IMR-90 (cell line): ENCODE results near the gene ZSCAN12. TPM values are rescaled to one million over a fixed set of nuclear protein-coding genes. Genes with fewer than 3 reads are reported as not detected.

ENCODE experiments used
- ATAC-seq: fragments of 200-7000 bp; cut with Tn5 transposase; 2 replicates; pipeline ENCODE4 v1.9.1; 2020; ENCODE audit warnings: low read depth, mild to moderate bottlenecking, moderate library complexity
- BruUV-seq: library from RNA; stranded (reverse); fragments of 400-500 nt; replicated peaks from 2 replicates; lab custom pipeline; 2021; lab: Mats Ljungman, UMichigan
- CTCF ChIA-PET: fragments of 300-600 bp; formaldehyde crosslinking; extraction: SDS; loops from one replicate; lab custom pipeline; 2021; ENCODE audit warnings: antibody characterized with exemption; lab: Yijun Ruan, JAX
- POLR2A ChIA-PET: fragments of 300-600 bp; sonication (Branson Sonifier 250); formaldehyde crosslinking; loops from one replicate; lab custom pipeline; 2022; ENCODE audit warnings: antibody characterized with exemption; ENCODE audit not compliant: unreplicated experiment; lab: Charles Lee
- DNase-seq: peaks from one replicate; pipeline ENCODE4 v3.0.0; 2013
- H2AFZ ChIP-seq: replicated peaks from 2 replicates; pipeline ENCODE3; 2013; ENCODE audit warnings: low read length, mild to moderate bottlenecking; ENCODE audit not compliant: poor library complexity
- H2AK5ac ChIP-seq: 2 replicates; pipeline ENCODE4 v1.6.1; 2013; ENCODE audit warnings: low read depth, low read length, inconsistent platforms
- H2AK9ac ChIP-seq: replicated peaks from 2 replicates; pipeline ENCODE3; 2013; ENCODE audit warnings: mild to moderate bottlenecking, low read depth, low read length, moderate library complexity; ENCODE audit not compliant: poor library complexity
- H2BK120ac ChIP-seq: 2 replicates; pipeline ENCODE4 v1.6.1; 2013; ENCODE audit warnings: low read depth, low read length, inconsistent platforms
- H2BK15ac ChIP-seq: 3 replicates; pipeline ENCODE4 v1.6.1; 2013; ENCODE audit warnings: low read depth, low read length, inconsistent platforms
- H2BK20ac ChIP-seq: 2 replicates; pipeline ENCODE4 v1.6.1; 2013; ENCODE audit warnings: low read depth, mild to moderate bottlenecking, inconsistent platforms, low read length, moderate library complexity
- H2BK5ac ChIP-seq: 2 replicates; pipeline ENCODE4 v1.6.1; 2013; ENCODE audit warnings: mild to moderate bottlenecking, low read depth, low read length, inconsistent platforms; ENCODE audit not compliant: poor library complexity, severe bottlenecking
- H3K14ac ChIP-seq: replicated peaks from 2 replicates; pipeline ENCODE4 v1.6.1; 2013; ENCODE audit warnings: low read depth, low read length, inconsistent platforms
- H3K18ac ChIP-seq: 2 replicates; pipeline ENCODE4 v1.6.1; 2013; ENCODE audit warnings: low read depth, low read length, control low read depth
- H3K23ac ChIP-seq: 2 replicates; pipeline ENCODE4 v1.6.1; 2013; ENCODE audit warnings: low read depth, low read length, inconsistent platforms
- H3K27ac ChIP-seq: 2 replicates; pipeline ENCODE4 v1.5.1; 2013; ENCODE audit warnings: mild to moderate bottlenecking, control low read depth, low read length; ENCODE audit not compliant: insufficient read depth
- H3K27me3 ChIP-seq: 2 replicates; pipeline ENCODE4 v1.6.1; 2013; ENCODE audit warnings: low read length; ENCODE audit not compliant: control insufficient read depth, insufficient read depth
- H3K36me3 ChIP-seq: 2 replicates; pipeline ENCODE4 v1.6.1; 2013; ENCODE audit warnings: low read length, mixed read lengths; ENCODE audit not compliant: control insufficient read depth, insufficient read depth
- H3K4ac ChIP-seq: 2 replicates; pipeline ENCODE4 v1.6.1; 2013; ENCODE audit warnings: low read depth, low read length, inconsistent platforms
- H3K4me1 ChIP-seq: 2 replicates; pipeline ENCODE4 v1.6.1; 2013; ENCODE audit warnings: low read length, mixed read lengths; ENCODE audit not compliant: control insufficient read depth, insufficient read depth
- H3K4me2 ChIP-seq: 2 replicates; pipeline ENCODE4 v1.6.1; 2013; ENCODE audit warnings: low read depth, mild to moderate bottlenecking, control low read depth, low read length, moderate library complexity
- H3K4me3 ChIP-seq: 2 replicates; pipeline ENCODE4 v1.5.1; 2013; ENCODE audit warnings: low read depth, mild to moderate bottlenecking, control low read depth, low read length, moderate library complexity; ENCODE audit not compliant: insufficient read depth
- H3K56ac ChIP-seq: 2 replicates; pipeline ENCODE4 v1.6.1; 2013; ENCODE audit warnings: low read length, inconsistent platforms; ENCODE audit not compliant: insufficient read depth; ENCODE audit errors: extremely low read depth
- H3K79me1 ChIP-seq, 2 experiments: 2 replicates each; pipeline ENCODE4 v1.6.1; 2013; ENCODE audit warnings: low read length in 2 of 2, inconsistent platforms in 1 of 2, low read depth in 1 of 2
- H3K9ac ChIP-seq: 2 replicates; pipeline ENCODE4 v1.6.1; 2013; ENCODE audit warnings: low read depth, low read length, control low read depth
- H3K9me1 ChIP-seq: 2 replicates; pipeline ENCODE4 v1.6.1; 2013; ENCODE audit warnings: low read length, inconsistent platforms; ENCODE audit not compliant: insufficient read depth
- H3K9me3 ChIP-seq: 2 replicates; pipeline ENCODE4 v1.6.1; 2013; ENCODE audit warnings: low read length; ENCODE audit not compliant: control insufficient read depth, insufficient read depth
- H4K20me1 ChIP-seq: 2 replicates; pipeline ENCODE4 v1.6.1; 2013; ENCODE audit warnings: low read length, inconsistent platforms; ENCODE audit not compliant: insufficient read depth
- H4K5ac ChIP-seq: 2 replicates; pipeline ENCODE4 v1.6.1; 2013; ENCODE audit warnings: mild to moderate bottlenecking, low read depth, low read length, control low read depth
- H4K8ac ChIP-seq, 2 experiments: 2 replicates each; pipeline ENCODE4 v1.6.1; 2013; ENCODE audit warnings: low read depth in 2 of 2, low read length in 2 of 2, control low read depth in 1 of 2, inconsistent platforms in 1 of 2
- H4K91ac ChIP-seq: 2 replicates; pipeline ENCODE4 v1.6.1; 2013; ENCODE audit warnings: low read depth, low read length, inconsistent platforms; ENCODE audit not compliant: insufficient read depth
- BHLHE40 ChIP-seq: fragments of 150-350 bp; IDR thresholded peaks from 2 replicates; pipeline ENCODE4 v1.6.1; 2016; ENCODE audit warnings: mild to moderate bottlenecking, low read depth, low read length
- MXI1 ChIP-seq: IDR thresholded peaks from 2 replicates; pipeline ENCODE4 v1.6.1; 2012; ENCODE audit warnings: low read depth, mild to moderate bottlenecking, low read length, moderate library complexity, borderline replicate concordance
- NFE2L2 ChIP-seq: fragments of 150-350 bp; IDR thresholded peaks from 2 replicates; pipeline ENCODE4 v1.6.1; 2016; ENCODE audit warnings: low read depth, mild to moderate bottlenecking, low read length
- RCOR1 ChIP-seq: IDR thresholded peaks from 2 replicates; pipeline ENCODE4 v1.6.1; 2012; ENCODE audit warnings: mild to moderate bottlenecking, low read length, improper control_type of control experiment; ENCODE audit not compliant: insufficient replicate concordance
- SMC3 ChIP-seq: fragments of 150-350 bp; IDR thresholded peaks from 2 replicates; pipeline ENCODE4 v1.6.1; 2016; ENCODE audit warnings: low read depth, mild to moderate bottlenecking, antibody characterized with exemption, low read length, moderate library complexity
- WGBS, 2 experiments: methylation state at CpG; one replicate each; pipeline versions ENCODE4 v1.1.5 to v1.1.7; 2013; ENCODE audit warnings: missing lambda C conversion rate in 2 of 2; ENCODE audit not compliant: insufficient read length in 1 of 2; ENCODE audit errors: extremely low coverage in 2 of 2; 5-methylcytosine and 5-hydroxymethylcytosine counted together
- dilution Hi-C: fragments of 300-500 bp; cut with HindIII; formaldehyde crosslinking; loops from one replicate; pipeline ENCODE4 v1.14.3; 2018; ENCODE audit warnings: low sequenced_read_pairs; ENCODE audit not compliant: unreplicated experiment
- in situ Hi-C: fragments of 300-500 bp; cut with MboI; formaldehyde crosslinking; loops from 3 replicates; pipeline ENCODE4 v1.14.3; 2019; ENCODE audit warnings: low sequenced_read_pairs, inconsistent platforms, mixed read lengths
- intact Hi-C: fragments of 100-400 bp; cut with micrococcal nuclease; formaldehyde crosslinking; loops from 2 replicates; pipeline ENCODE4 v1.10.0; 2022
- polyA plus RNA-seq, 3 experiments: library from polyadenylated mRNA; depleted of rRNA; stranded (reverse); fragments of >200 nt; gene quantifications; 2 replicates each; pipeline ENCODE4 v1.2.3, GENCODE V29; 2012; ENCODE audit warnings: low replicate concordance in 1 of 3
- total RNA-seq: library from RNA; depleted of rRNA; stranded (reverse); fragments of >200 nt; gene quantifications from 2 replicates; pipeline ENCODE4 v1.2.3, GENCODE V29; 2012
- TF ChIP-seq, protein P1 (sequence below): fragments of 150-350 bp; IDR thresholded peaks from 2 replicates; pipeline ENCODE4 v1.6.1; 2017; ENCODE audit warnings: mild to moderate bottlenecking, antibody characterized with exemption, low read length, low read depth

The ZSCAN12 gene
- total and polyA plus RNA-seq, 2 of the 4 experiments (the other 2 are of a cell fraction): 2.0 to 6.5 TPM

DNA sequence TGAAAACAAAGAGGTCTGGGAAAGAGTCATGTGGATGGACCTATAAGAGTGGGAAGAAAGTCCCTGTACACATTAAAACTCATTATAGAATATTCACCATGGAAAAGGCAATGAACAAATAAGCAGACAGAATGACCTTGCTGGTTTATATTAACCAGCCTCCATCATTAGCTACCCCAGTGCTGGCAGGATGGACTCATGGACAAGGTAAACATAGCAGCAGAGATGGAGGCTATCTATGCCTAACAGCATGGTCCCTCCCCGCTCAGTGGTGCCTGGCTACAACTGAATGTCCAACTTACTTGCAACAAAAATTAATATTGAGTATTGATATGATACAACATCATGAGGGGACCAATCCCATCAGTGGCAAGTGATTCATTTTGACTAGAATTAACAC, 54.3 kb downstream of the ZSCAN12 start:
- no peaks in the 10 kb centered on the region for H4K20me1 ChIP-seq
- dilution Hi-C loops: no loop called here
- no peak for ATAC-seq
- no peak overlapping the region for H2AK5ac ChIP-seq
- H2AK9ac ChIP-seq: no peak overlapping the region
- H3K14ac ChIP-seq: no peak overlapping the region
- H3K27ac ChIP-seq: no peak overlapping the region
- no peak overlapping the region for H2BK15ac ChIP-seq
- TF ChIP-seq SMC3 (no peak), MXI1 (no peak), BHLHE40 (no peak), NFE2L2 (no peak), RCOR1 (no peak)
- TF ChIP-seq, protein P1, sequence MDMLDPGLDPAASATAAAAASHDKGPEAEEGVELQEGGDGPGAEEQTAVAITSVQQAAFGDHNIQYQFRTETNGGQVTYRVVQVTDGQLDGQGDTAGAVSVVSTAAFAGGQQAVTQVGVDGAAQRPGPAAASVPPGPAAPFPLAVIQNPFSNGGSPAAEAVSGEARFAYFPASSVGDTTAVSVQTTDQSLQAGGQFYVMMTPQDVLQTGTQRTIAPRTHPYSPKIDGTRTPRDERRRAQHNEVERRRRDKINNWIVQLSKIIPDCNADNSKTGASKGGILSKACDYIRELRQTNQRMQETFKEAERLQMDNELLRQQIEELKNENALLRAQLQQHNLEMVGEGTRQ: no peak
- no peak for DNase-seq
- H3K9me3 ChIP-seq: no peaks in the 10 kb centered on the region
- no peaks in the 10 kb centered on the region for H3K4me1 ChIP-seq
- H3K9me1 ChIP-seq: no peaks in the 10 kb centered on the region
- H4K91ac ChIP-seq: no peak overlapping the region
- intact Hi-C loops: no loop called here
- BruUV-seq: no TSS peak
- no peak overlapping the region for H3K4me3 ChIP-seq
- H4K5ac ChIP-seq: no peak overlapping the region
- H3K4ac ChIP-seq: no peak overlapping the region
- in situ Hi-C loops: no loop called here
- no peak overlapping the region for H3K56ac ChIP-seq
- no peaks in the 10 kb centered on the region for H3K36me3 ChIP-seq
- H4K8ac ChIP-seq: no peak overlapping the region
- no peak overlapping the region for H2BK120ac ChIP-seq
- peaks cover 16% of the 10 kb centered on the region for H3K27me3 ChIP-seq
- H3K23ac ChIP-seq: no peak overlapping the region
- no peak overlapping the region for H3K4me2 ChIP-seq
- no CpG with 5 or more reads among the region's 1 CpG for WGBS, 2 experiments
- POLR2A ChIA-PET: no interaction called here
- no peak overlapping the region for H2BK20ac ChIP-seq
- peaks cover 3 to 5% of the 10 kb centered on the region in 2 experiments; a peak in 3 of 4 replicates for H3K79me1 ChIP-seq
- no peak overlapping the region for H3K9ac ChIP-seq
- H3K18ac ChIP-seq: no peak overlapping the region
- no peak overlapping the region for H2AFZ ChIP-seq
- CTCF ChIA-PET: no interaction called here
- no peak overlapping the region for H2BK5ac ChIP-seq
